ENCODE data around the gene PHOX2A.

The PHOX2A gene

GRCh38 chr11:72229925-72230763 lies 13.8 kb downstream of the PHOX2A start:
- no peak overlapping the region for H3K4me3 ChIP-seq (ENCODE audit: low read depth, low read length)
- TF ChIP-seq CTCF (IDR thresholded peaks at IDR 0.05; ENCODE audit: borderline replicate concordance, insufficient read depth, low read depth, low read length), result no peak

- no peak for TF ChIP-seq CTCF (IDR thresholded peaks at IDR 0.05; ENCODE audit: borderline replicate concordance, insufficient read depth, low read depth, low read length)
- no peak overlapping the region for H3K4me3 ChIP-seq (ENCODE audit: low read depth, low read length)
Measured at GRCh38 chr11:72229336-72229924, 14.5 kb downstream of the PHOX2A start.

GRCh38 chr11:72228844-72229231 lies 15.1 kb downstream of the PHOX2A start:
- no peak for TF ChIP-seq CTCF (IDR thresholded peaks at IDR 0.05; ENCODE audit: borderline replicate concordance, insufficient read depth, low read depth, low read length)
- H3K4me3 ChIP-seq (ENCODE audit: low read depth, low read length), result no peak overlapping the region

GRCh38 chr11:72228229-72228843 lies 15.6 kb downstream of the PHOX2A start:
- H3K4me3 ChIP-seq (ENCODE audit: low read depth, low read length), result no peak overlapping the region
- TF ChIP-seq CTCF (IDR thresholded peaks at IDR 0.05; ENCODE audit: borderline replicate concordance, insufficient read depth, low read depth, low read length), result no peak

- H3K4me3 ChIP-seq (ENCODE audit: low read depth, low read length), result no peak overlapping the region
- no peak for TF ChIP-seq CTCF (IDR thresholded peaks at IDR 0.05; ENCODE audit: borderline replicate concordance, insufficient read depth, low read depth, low read length)
Measured at GRCh38 chr11:72227316-72228228, 16.4 kb downstream of the PHOX2A start.

- TF ChIP-seq CTCF (IDR thresholded peaks at IDR 0.05; ENCODE audit: borderline replicate concordance, insufficient read depth, low read depth, low read length), result no peak
- no peak overlapping the region for H3K4me3 ChIP-seq (ENCODE audit: low read depth, low read length)
Measured at GRCh38 chr11:72226701-72227100, 17.3 kb downstream of the PHOX2A start.

Measured in GM12875 (cell line).